Germinal center (tissue), 1 donor: ENCODE data around the gene ATP5F1C.

Source experiments
- DNase-seq: peaks from one replicate; pipeline ENCODE4 v3.0.0; 2012; ENCODE audit warnings: mixed read lengths, low spot score

ATP5F1C gene

GRCh38 chr10:7853226-7853842 lies 65.4 kb downstream of the ATP5F1C start:
- DNase-seq = no peak

- no peak for DNase-seq
Observed at GRCh38 chr10:7853890-7854289, 65.9 kb downstream of the ATP5F1C start.

GRCh38 chr10:7855205-7855604 lies 67.2 kb downstream of the ATP5F1C start:
- no peak for DNase-seq

- no peak for DNase-seq
Observed at GRCh38 chr10:7856678-7857077, 68.7 kb downstream of the ATP5F1C start.

GRCh38 chr10:7857262-7857661 lies 69.3 kb downstream of the ATP5F1C start:
- no peak for DNase-seq
